ENCODE data around the gene FOXP1. TPM values are rescaled to one million over a fixed set of nuclear protein-coding genes. Genes with fewer than 3 reads are reported as not detected.

Gene FOXP1
- total and polyA plus RNA-seq, 7 experiments from 2014 or later: 104 to 537 (median 444) TPM

DNA sequence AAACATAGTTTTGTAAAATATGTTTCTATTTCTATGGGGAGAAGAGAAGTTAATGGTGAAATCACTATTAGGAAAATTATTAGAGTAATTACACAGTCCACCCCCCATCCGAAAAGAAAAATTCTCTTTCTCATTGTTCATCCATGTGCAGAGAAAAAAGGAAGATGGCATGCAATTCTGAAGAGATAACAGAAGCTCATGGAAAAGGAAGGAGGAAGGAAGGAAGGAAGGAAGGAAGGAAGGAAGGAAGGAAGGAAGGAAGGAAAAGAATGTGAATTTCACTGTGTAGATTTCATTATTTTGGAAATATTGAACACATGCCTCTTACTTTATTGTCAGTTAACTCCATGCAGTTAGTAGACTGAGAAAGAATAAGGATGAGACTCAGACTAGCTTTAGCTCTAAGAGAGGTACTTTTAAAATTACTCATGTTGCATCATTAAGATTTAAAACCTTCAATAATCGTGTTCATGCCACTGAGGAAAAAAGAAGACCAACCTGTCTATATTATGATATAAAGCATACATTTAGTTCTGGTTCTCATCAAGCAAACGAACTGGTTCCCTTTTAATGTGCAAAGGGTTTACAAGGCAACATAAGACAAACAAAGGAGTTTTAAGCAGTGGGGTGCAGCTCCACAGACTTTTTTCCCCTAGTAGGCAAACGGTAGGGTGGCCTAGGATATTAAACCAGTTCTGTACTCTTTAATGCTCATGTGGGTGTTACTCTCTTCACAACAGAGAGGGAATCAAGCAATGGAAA is 379.6 kb downstream of the FOXP1 start:
- no peak overlapping the region for H3K4me3 ChIP-seq (ENCODE audit: low read length)
- peaks cover 0 to 23% of the 10 kb centered on the region in 2 donors for H3K4me1 ChIP-seq (ENCODE audit: control insufficient read depth in 2 of 2, insufficient read depth in 2 of 2, low read length in 2 of 2)
- Mint-ChIP-seq H3K36me3 (peaks cover 0 to 10% (median 8%) of the 10 kb centered on the region in 5 donors), H3K4me1 (peaks cover 5 to 88% (median 83%) of the 10 kb centered on the region in 7 donors), H3K4me3 (peak overlapping the region in 7 of 10 donors; percentile 4 to 62 (median 40)), H3K27me3 (no peaks in the 10 kb centered on the region), H3K9me3 (peaks cover 0 to 7% (median 0%) of the 10 kb centered on the region in 11 donors), H3K27ac (peak overlapping the region in 8 of 9 donors; percentile 23 to 85 (median 46))
- ChIA-PET POLR2A (no interaction called here), CTCF (interaction anchor here (0.6 kb wide), 2 partner anchors 93 to 366 kb away, joined by 3 read pairs; no protein-coding TSS in a partner anchor)
- intact Hi-C loops (cut with micrococcal nuclease): loop anchor here in 1 of 2 donors (2.0 kb wide), 2 partner anchors 15 kb away; no protein-coding TSS in a partner anchor
- no peak overlapping the region for H3K27ac ChIP-seq (ENCODE audit: low read depth, low read length)
- no peaks in the 10 kb centered on the region for H3K27me3 ChIP-seq (ENCODE audit: control insufficient read depth in 2 of 2, insufficient read depth in 2 of 2, low read length in 2 of 2)
- no peak for ATAC-seq
- H3K36me3 ChIP-seq (ENCODE audit: control insufficient read depth in 2 of 3, insufficient read depth in 3 of 3, low read length in 3 of 3): no peaks in the 10 kb centered on the region
- no peak for DNase-seq
- no peaks in the 10 kb centered on the region for H3K9me3 ChIP-seq (ENCODE audit: control insufficient read depth in 2 of 3, low read length in 3 of 3)

- H3K36me3 Mint-ChIP-seq: peaks cover 0 to 9% (median 7%) of the 10 kb centered on the region in 5 donors
- intact Hi-C loops (cut with micrococcal nuclease): loop anchor here in 1 of 2 donors (2.0 kb wide), 2 partner anchors 14 to 16 kb away; no protein-coding TSS in a partner anchor
- ChIA-PET CTCF (interaction anchor here (0.6 kb wide), 1 partner anchor 92 kb away, joined by 3 read pairs; no protein-coding TSS in a partner anchor), POLR2A (no interaction called here)
- peaks cover 0 to 7% (median 0%) of the 10 kb centered on the region in 11 donors for H3K9me3 Mint-ChIP-seq
- H3K4me3 ChIP-seq (ENCODE audit: low read length): no peak overlapping the region
- peaks cover 0 to 1% (median 0%) of the 10 kb centered on the region in 3 experiments for H3K36me3 ChIP-seq (ENCODE audit: control insufficient read depth in 2 of 3, insufficient read depth in 3 of 3, low read length in 3 of 3)
- H3K4me1 Mint-ChIP-seq: peaks cover 2 to 80% (median 74%) of the 10 kb centered on the region in 7 donors
- H3K27me3 Mint-ChIP-seq: no peaks in the 10 kb centered on the region
- H3K27me3 ChIP-seq (ENCODE audit: control insufficient read depth in 2 of 2, insufficient read depth in 2 of 2, low read length in 2 of 2): no peaks in the 10 kb centered on the region
- no peak for DNase-seq
- H3K4me1 ChIP-seq (ENCODE audit: control insufficient read depth in 2 of 2, insufficient read depth in 2 of 2, low read length in 2 of 2): peaks cover 0 to 21% of the 10 kb centered on the region in 2 donors
- ATAC-seq: no peak
- no peaks in the 10 kb centered on the region for H3K9me3 ChIP-seq (ENCODE audit: control insufficient read depth in 2 of 3, low read length in 3 of 3)
- no peak overlapping the region for H3K27ac ChIP-seq (ENCODE audit: low read depth, low read length)
- peak overlapping the region in 7 of 9 donors; percentile 11 to 51 (median 26) for H3K27ac Mint-ChIP-seq
- H3K4me3 Mint-ChIP-seq: peak overlapping the region in 2 of 10 donors; percentile 1 to 6
Observed at GRCh38 chr3:71202848-71203533, 380.5 kb downstream of the FOXP1 start.

GRCh38 chr3:71201939-71202338 is 381.6 kb downstream of the FOXP1 start:
- Histone ChIP-seq H3K27ac (ENCODE audit: low read depth, low read length) (no peak overlapping the region), H3K27me3 (ENCODE audit: control insufficient read depth in 2 of 2, insufficient read depth in 2 of 2, low read length in 2 of 2) (no peaks in the 10 kb centered on the region), H3K36me3 (ENCODE audit: control insufficient read depth in 2 of 3, insufficient read depth in 3 of 3, low read length in 3 of 3) (peaks cover 0 to 12% (median 0%) of the 10 kb centered on the region in 3 experiments), H3K4me3 (ENCODE audit: low read length) (no peak overlapping the region), H3K9me3 (ENCODE audit: control insufficient read depth in 2 of 3, low read length in 3 of 3) (no peaks in the 10 kb centered on the region), H3K4me1 (ENCODE audit: control insufficient read depth in 2 of 2, insufficient read depth in 2 of 2, low read length in 2 of 2) (peaks cover 0 to 20% of the 10 kb centered on the region in 2 donors)
- ChIA-PET POLR2A (no interaction called here), CTCF (no interaction called here)
- no peak for ATAC-seq
- intact Hi-C loops (cut with micrococcal nuclease): loop anchor here in 1 of 2 donors (2.0 kb wide), 2 partner anchors 13 to 17 kb away; no protein-coding TSS in a partner anchor
- Mint-ChIP-seq H3K27me3 (no peaks in the 10 kb centered on the region), H3K9me3 (peaks cover 0 to 7% (median 0%) of the 10 kb centered on the region in 11 donors), H3K27ac (peak overlapping the region in 6 of 9 donors; percentile 11 to 82 (median 34)), H3K4me3 (no peak overlapping the region), H3K4me1 (peaks cover 2 to 80% (median 72%) of the 10 kb centered on the region in 7 donors), H3K36me3 (peaks cover 4 to 20% (median 15%) of the 10 kb centered on the region in 5 donors)
- no peak for DNase-seq

DNA sequence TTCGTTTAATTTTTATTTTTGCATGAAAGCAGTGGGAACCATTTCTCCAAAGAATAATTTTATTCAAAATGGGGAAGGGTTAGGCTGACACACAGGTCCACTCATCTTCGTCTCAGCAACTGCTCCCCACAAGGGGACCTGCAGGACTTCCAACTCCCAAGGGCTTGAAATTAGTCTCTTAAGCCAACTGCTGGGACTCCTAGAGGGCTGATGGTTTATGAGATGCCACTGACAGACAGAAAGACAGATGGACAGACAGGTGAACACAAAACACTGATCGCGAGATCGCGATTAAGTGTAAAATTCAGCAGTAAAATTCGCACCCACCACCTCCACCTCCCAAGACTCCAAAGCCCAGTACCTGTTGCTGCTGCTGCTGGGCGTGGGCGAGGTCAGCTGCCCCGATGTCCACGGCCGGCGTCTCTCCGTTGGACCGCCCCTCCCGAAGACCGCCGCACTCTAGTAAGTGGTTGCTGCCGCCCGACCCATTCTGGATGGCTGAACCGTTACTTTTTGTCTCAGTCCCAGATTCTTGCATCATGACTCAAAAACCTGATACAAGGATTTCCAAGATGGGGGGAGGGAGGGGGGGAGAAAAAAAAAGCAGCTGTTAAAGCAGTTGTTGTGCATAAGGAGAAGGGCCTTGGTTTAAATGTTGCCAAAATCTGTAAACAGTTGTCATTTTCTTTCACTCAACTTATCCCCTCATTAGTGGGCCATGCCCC is 385.5 kb downstream of the FOXP1 start:
- H3K4me1 ChIP-seq (ENCODE audit: control insufficient read depth in 2 of 2, insufficient read depth in 2 of 2, low read length in 2 of 2): peaks cover 0 to 3% of the 10 kb centered on the region in 2 donors
- ChIA-PET POLR2A (no interaction called here), CTCF (no interaction called here)
- ATAC-seq (no peak), DNase-seq (no peak)
- peaks cover 0 to 21% (median 0%) of the 10 kb centered on the region in 3 experiments for H3K36me3 ChIP-seq (ENCODE audit: control insufficient read depth in 2 of 3, insufficient read depth in 3 of 3, low read length in 3 of 3)
- no peak overlapping the region for H3K4me3 ChIP-seq (ENCODE audit: low read length)
- no peak overlapping the region for H3K4me3 Mint-ChIP-seq
- H3K4me1 Mint-ChIP-seq: peaks cover 12 to 76% (median 65%) of the 10 kb centered on the region in 7 donors
- H3K9me3 Mint-ChIP-seq: no peaks in the 10 kb centered on the region
- peak overlapping the region in 4 of 9 donors; percentile 15 to 67 (median 36) for H3K27ac Mint-ChIP-seq
- no peak overlapping the region for H3K27ac ChIP-seq (ENCODE audit: low read depth, low read length)
- H3K27me3 ChIP-seq (ENCODE audit: control insufficient read depth in 2 of 2, insufficient read depth in 2 of 2, low read length in 2 of 2): no peaks in the 10 kb centered on the region
- peaks cover 4 to 41% (median 22%) of the 10 kb centered on the region in 5 donors for H3K36me3 Mint-ChIP-seq
- H3K9me3 ChIP-seq (ENCODE audit: control insufficient read depth in 2 of 3, low read length in 3 of 3): no peaks in the 10 kb centered on the region
- intact Hi-C loops (cut with micrococcal nuclease): no loop called here
- no peaks in the 10 kb centered on the region for H3K27me3 Mint-ChIP-seq

DNA sequence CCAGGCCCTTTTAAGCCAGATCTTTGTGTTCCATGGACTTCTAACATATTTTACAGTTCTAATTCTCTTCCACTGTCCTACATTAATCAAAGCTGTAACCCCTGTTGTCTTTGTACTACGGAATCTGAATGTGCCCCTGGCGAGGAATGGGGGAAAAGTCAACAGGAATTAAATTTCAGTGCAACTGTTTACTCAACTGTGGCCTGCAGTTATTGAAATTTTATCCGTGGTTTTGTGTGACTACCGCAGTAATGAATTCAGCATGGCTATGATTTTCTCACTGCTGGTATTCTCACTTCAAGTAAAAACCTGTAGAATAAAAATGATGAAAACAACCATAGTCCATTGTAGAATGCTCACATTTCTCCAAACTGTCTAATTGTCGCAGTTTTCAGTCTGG is 388.0 kb downstream of the FOXP1 start:
- no peaks in the 10 kb centered on the region for H3K27me3 Mint-ChIP-seq
- Histone ChIP-seq H3K9me3 (ENCODE audit: control insufficient read depth in 2 of 3, low read length in 3 of 3) (no peaks in the 10 kb centered on the region), H3K36me3 (ENCODE audit: control insufficient read depth in 2 of 3, insufficient read depth in 3 of 3, low read length in 3 of 3) (peaks cover 0 to 32% (median 0%) of the 10 kb centered on the region in 3 experiments), H3K4me3 (ENCODE audit: low read length) (no peak overlapping the region), H3K27ac (ENCODE audit: low read depth, low read length) (no peak overlapping the region), H3K27me3 (ENCODE audit: control insufficient read depth in 2 of 2, insufficient read depth in 2 of 2, low read length in 2 of 2) (no peaks in the 10 kb centered on the region), H3K4me1 (ENCODE audit: control insufficient read depth in 2 of 2, insufficient read depth in 2 of 2, low read length in 2 of 2) (no peaks in the 10 kb centered on the region)
- H3K9me3 Mint-ChIP-seq: no peaks in the 10 kb centered on the region
- peaks cover 13 to 74% (median 68%) of the 10 kb centered on the region in 7 donors for H3K4me1 Mint-ChIP-seq
- ChIA-PET CTCF (interaction anchor here (0.7 kb wide), 1 partner anchor 326 kb away, joined by 3 read pairs; no protein-coding TSS in a partner anchor), POLR2A (interaction anchor here (0.8 kb wide), 1 partner anchor 86 kb away, joined by 3 read pairs; no protein-coding TSS in a partner anchor)
- H3K36me3 Mint-ChIP-seq: peaks cover 6 to 51% (median 33%) of the 10 kb centered on the region in 5 donors
- ATAC-seq (no peak), DNase-seq (no peak)
- peak overlapping the region in 5 of 9 donors; percentile 10 to 78 (median 46) for H3K27ac Mint-ChIP-seq
- H3K4me3 Mint-ChIP-seq: no peak overlapping the region
- intact Hi-C loops (cut with micrococcal nuclease): loop anchor here in 1 of 2 donors (2.0 kb wide), 1 partner anchor 19 kb away; no protein-coding TSS in a partner anchor

GRCh38 chr3:71194785-71195184 is 388.7 kb downstream of the FOXP1 start:
- no peaks in the 10 kb centered on the region for H3K27me3 Mint-ChIP-seq
- peaks cover 0 to 2% of the 10 kb centered on the region in 2 donors for H3K4me1 ChIP-seq (ENCODE audit: control insufficient read depth in 2 of 2, insufficient read depth in 2 of 2, low read length in 2 of 2)
- peaks cover 0 to 32% (median 0%) of the 10 kb centered on the region in 3 experiments for H3K36me3 ChIP-seq (ENCODE audit: control insufficient read depth in 2 of 3, insufficient read depth in 3 of 3, low read length in 3 of 3)
- peaks cover 13 to 76% (median 68%) of the 10 kb centered on the region in 7 donors for H3K4me1 Mint-ChIP-seq
- H3K9me3 Mint-ChIP-seq: peaks cover 0 to 2% (median 0%) of the 10 kb centered on the region in 11 donors
- H3K4me3 Mint-ChIP-seq: no peak overlapping the region
- ATAC-seq: no peak
- no peak overlapping the region for H3K27ac ChIP-seq (ENCODE audit: low read depth, low read length)
- H3K27ac Mint-ChIP-seq: peak overlapping the region in 5 of 9 donors; percentile 30 to 78 (median 46)
- peaks cover 6 to 56% (median 37%) of the 10 kb centered on the region in 5 donors for H3K36me3 Mint-ChIP-seq
- ChIA-PET CTCF (no interaction called here), POLR2A (interaction anchor here (0.8 to 0.9 kb wide), 2 partner anchors 10 to 85 kb away, joined by 3 read pairs; no protein-coding TSS in a partner anchor)
- DNase-seq: no peak
- no peaks in the 10 kb centered on the region for H3K27me3 ChIP-seq (ENCODE audit: control insufficient read depth in 2 of 2, insufficient read depth in 2 of 2, low read length in 2 of 2)
- intact Hi-C loops (cut with micrococcal nuclease): loop anchor here in 1 of 2 donors (2.0 kb wide), 1 partner anchor 18 kb away; no protein-coding TSS in a partner anchor
- no peak overlapping the region for H3K4me3 ChIP-seq (ENCODE audit: low read length)
- H3K9me3 ChIP-seq (ENCODE audit: control insufficient read depth in 2 of 3, low read length in 3 of 3): no peaks in the 10 kb centered on the region

All from naive thymus-derived CD4-positive, alpha-beta T cell (primary cell).